HepG2 (cell line): Measurements from ENCODE around the gene FTL. TPM values are rescaled to one million over a fixed set of nuclear protein-coding genes. Genes with fewer than 3 reads are reported as not detected.

ENCODE experiments used
- BRCA1 ChIP-seq: sonication (generic); formaldehyde crosslinking; IDR thresholded peaks from 2 replicates; pipeline ENCODE4 v1.4.0; 2020; ENCODE audit warnings: missing genetic modification reagents
- CREM ChIP-seq, 2 experiments: sonication (generic) in 1 of 2; formaldehyde crosslinking in 1 of 2; IDR thresholded peaks; 2 replicates each; pipeline versions ENCODE4 v1.4.0 to v1.6.1; 2016 to 2020; ENCODE audit warnings: antibody characterized with exemption in 1 of 2, mild to moderate bottlenecking in 1 of 2, missing genetic modification reagents in 1 of 2
- FOSL1 ChIP-seq: sonication (generic); formaldehyde crosslinking; IDR thresholded peaks from 2 replicates; pipeline ENCODE4 v1.9.0; 2021; ENCODE audit warnings: missing genetic modification reagents, borderline replicate concordance
- GABPA ChIP-seq, 2 experiments: IDR thresholded peaks; 2 replicates each; pipeline ENCODE4 v1.6.1; 2011 to 2016; ENCODE audit warnings: low read depth in 2 of 2, low read length in 1 of 2, missing biosample characterization in 1 of 2, missing genetic modification characterization in 1 of 2
- HNF1A ChIP-seq, 2 experiments: sonication (generic) in 1 of 2; formaldehyde crosslinking in 1 of 2; IDR thresholded peaks; 2 replicates each; pipeline versions ENCODE4 v1.4.0 to v1.6.1; 2016 to 2020; ENCODE audit warnings: borderline replicate concordance in 1 of 2, low read depth in 1 of 2, mild to moderate bottlenecking in 1 of 2, missing genetic modification reagents in 1 of 2
- NFKBIZ ChIP-seq: IDR thresholded peaks from 2 replicates; pipeline ENCODE4 v1.6.1; 2018; ENCODE audit warnings: missing genetic modification reagents, missing compliant biosample characterization
- THAP9 ChIP-seq: sonication (generic); formaldehyde crosslinking; IDR thresholded peaks from 2 replicates; pipeline ENCODE4; 2020; ENCODE audit warnings: missing genetic modification reagents, mild to moderate bottlenecking, borderline replicate concordance
- ZNF30 ChIP-seq: sonication (generic); formaldehyde crosslinking; IDR thresholded peaks from 2 replicates; pipeline ENCODE4 v1.5.0; 2020; ENCODE audit warnings: mild to moderate bottlenecking, missing genetic modification reagents
- ZNF83 ChIP-seq: sonication (generic); formaldehyde crosslinking; IDR thresholded peaks from 2 replicates; pipeline ENCODE4 v1.4.0; 2020; ENCODE audit warnings: missing genetic modification reagents, mild to moderate bottlenecking, borderline replicate concordance
- polyA plus RNA-seq, 8 experiments: library from polyadenylated mRNA; depleted of rRNA in 3 of 8; stranded (reverse) in 7 of 8; unstranded in 1 of 8; fragments of >200 nt; fragmentation: Illumina TruSeq in 4 of 8; extraction: Trizol in 4 of 8; gene quantifications; 2 replicates each; pipeline versions ENCODE4 v1.2.1 to v1.2.3, GENCODE V29; 2011 to 2016; ENCODE audit warnings: low read depth in 4 of 8, missing spikeins in 1 of 8, mixed read lengths in 1 of 8; ENCODE audit not compliant: insufficient read depth in 1 of 8
- total RNA-seq, 5 experiments: library from RNA; depleted of rRNA; stranded (reverse); fragments of >200 nt; fragmentation: Illumina TruSeq; extraction: Trizol; gene quantifications; 2 replicates each; pipeline ENCODE4 v1.2.3, GENCODE V29; 2016; ENCODE audit warnings: low read depth in 1 of 5
- TF ChIP-seq, protein P1 (sequence below): sonication (generic); formaldehyde crosslinking; IDR thresholded peaks from 2 replicates; pipeline ENCODE4 v1.5.0; 2020; ENCODE audit warnings: mild to moderate bottlenecking, missing genetic modification reagents, borderline replicate concordance
- TF ChIP-seq, protein P2 (sequence below): sonication (generic); formaldehyde crosslinking; IDR thresholded peaks from 2 replicates; pipeline ENCODE4 v1.5.0; 2020; ENCODE audit warnings: missing genetic modification reagents
- TF ChIP-seq, protein P3 (sequence below): sonication (generic); formaldehyde crosslinking; IDR thresholded peaks from 2 replicates; pipeline ENCODE4 v1.4.0; 2020; ENCODE audit warnings: missing genetic modification reagents, mild to moderate bottlenecking, borderline replicate concordance

Gene FTL
- total and polyA plus RNA-seq, 2 of the 13 experiments (the other 11 are each of a cell fraction or from before 2014, with no cell fraction given): 2,721 to 8,800 TPM

DNA sequence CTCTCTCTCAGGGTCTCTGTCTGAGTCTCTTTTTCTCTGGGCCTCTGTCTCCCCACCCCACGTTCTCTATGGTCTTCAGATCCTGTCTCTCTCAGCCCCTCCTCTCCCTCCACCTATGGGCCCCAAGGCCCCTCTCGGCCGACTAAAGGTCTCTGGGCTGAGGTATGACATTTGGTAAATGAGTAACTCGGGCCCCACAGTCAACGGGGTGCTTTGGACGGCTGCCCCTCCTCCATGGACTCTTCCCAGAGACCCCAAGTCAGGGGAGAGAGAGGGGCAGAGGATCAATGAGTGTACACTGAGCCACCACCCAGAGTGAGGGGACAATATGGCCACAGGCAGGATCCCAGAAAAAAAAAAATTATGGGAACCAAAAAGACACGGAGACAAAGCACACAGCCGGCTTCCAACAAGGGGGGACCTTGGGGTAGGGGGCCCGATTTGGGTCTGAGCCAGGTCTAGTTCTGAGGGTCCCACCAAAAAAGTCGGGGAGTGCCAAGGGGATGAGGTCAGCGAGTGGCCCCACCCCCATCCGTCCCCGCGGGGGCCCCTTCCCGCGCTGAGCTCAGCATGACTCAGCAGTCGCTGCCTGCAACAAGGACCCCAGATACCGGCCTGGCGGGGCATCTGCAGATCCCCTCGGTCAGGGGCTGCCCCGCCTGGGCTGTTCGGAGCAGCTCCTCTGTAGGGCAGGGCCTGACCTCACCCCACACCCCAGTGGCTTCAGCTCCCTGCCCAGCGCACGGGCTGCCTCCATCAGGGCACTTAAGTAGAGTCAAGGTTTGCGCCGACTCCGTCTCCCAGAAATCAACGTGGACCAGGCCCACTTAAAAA is 1.5 kb upstream of the FTL start (continued):
- TF ChIP-seq, protein P1, sequence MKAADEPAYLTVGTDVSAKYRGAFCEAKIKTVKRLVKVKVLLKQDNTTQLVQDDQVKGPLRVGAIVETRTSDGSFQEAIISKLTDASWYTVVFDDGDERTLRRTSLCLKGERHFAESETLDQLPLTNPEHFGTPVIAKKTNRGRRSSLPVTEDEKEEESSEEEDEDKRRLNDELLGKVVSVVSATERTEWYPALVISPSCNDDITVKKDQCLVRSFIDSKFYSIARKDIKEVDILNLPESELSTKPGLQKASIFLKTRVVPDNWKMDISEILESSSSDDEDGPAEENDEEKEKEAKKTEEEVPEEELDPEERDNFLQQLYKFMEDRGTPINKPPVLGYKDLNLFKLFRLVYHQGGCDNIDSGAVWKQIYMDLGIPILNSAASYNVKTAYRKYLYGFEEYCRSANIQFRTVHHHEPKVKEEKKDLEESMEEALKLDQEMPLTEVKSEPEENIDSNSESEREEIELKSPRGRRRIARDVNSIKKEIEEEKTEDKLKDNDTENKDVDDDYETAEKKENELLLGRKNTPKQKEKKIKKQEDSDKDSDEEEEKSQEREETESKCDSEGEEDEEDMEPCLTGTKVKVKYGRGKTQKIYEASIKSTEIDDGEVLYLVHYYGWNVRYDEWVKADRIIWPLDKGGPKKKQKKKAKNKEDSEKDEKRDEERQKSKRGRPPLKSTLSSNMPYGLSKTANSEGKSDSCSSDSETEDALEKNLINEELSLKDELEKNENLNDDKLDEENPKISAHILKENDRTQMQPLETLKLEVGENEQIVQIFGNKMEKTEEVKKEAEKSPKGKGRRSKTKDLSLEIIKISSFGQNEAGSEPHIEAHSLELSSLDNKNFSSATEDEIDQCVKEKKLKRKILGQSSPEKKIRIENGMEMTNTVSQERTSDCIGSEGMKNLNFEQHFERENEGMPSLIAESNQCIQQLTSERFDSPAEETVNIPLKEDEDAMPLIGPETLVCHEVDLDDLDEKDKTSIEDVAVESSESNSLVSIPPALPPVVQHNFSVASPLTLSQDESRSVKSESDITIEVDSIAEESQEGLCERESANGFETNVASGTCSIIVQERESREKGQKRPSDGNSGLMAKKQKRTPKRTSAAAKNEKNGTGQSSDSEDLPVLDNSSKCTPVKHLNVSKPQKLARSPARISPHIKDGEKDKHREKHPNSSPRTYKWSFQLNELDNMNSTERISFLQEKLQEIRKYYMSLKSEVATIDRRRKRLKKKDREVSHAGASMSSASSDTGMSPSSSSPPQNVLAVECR (CRISPR knock-in tag): peak; percentile 79
- TF ChIP-seq, protein P2, sequence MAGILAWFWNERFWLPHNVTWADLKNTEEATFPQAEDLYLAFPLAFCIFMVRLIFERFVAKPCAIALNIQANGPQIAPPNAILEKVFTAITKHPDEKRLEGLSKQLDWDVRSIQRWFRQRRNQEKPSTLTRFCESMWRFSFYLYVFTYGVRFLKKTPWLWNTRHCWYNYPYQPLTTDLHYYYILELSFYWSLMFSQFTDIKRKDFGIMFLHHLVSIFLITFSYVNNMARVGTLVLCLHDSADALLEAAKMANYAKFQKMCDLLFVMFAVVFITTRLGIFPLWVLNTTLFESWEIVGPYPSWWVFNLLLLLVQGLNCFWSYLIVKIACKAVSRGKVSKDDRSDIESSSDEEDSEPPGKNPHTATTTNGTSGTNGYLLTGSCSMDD (CRISPR knock-in tag): no peak
- TF ChIP-seq ZNF83 (CRISPR knock-in tag) (peak; percentile 26; the same call in 1 of the 2 replicates), CREM (IDR thresholded peaks at IDR 0.05) (peak; percentile 77), CREM (CRISPR knock-in tag; IDR thresholded peaks at IDR 0.05) (no peak), NFKBIZ (CRISPR knock-in tag) (peak; percentile 55; the same call in 1 of the 2 replicates), THAP9 (no peak), BRCA1 (CRISPR knock-in tag) (no peak), GABPA (IDR thresholded peaks at IDR 0.05; ENCODE audit: low read depth, low read length) (no peak), GABPA (CRISPR knock-in tag; IDR thresholded peaks at IDR 0.05; ENCODE audit: low read depth) (no peak; the same call in 1 of the 2 replicates), FOSL1 (CRISPR knock-in tag) (peak; percentile 66), ZNF30 (CRISPR knock-in tag) (no peak), HNF1A (IDR thresholded peaks at IDR 0.05; ENCODE audit: low read depth) (peak; percentile 98), HNF1A (CRISPR knock-in tag; IDR thresholded peaks at IDR 0.05; ENCODE audit: borderline replicate concordance) (peak; percentile 99)
- TF ChIP-seq, protein P3, sequence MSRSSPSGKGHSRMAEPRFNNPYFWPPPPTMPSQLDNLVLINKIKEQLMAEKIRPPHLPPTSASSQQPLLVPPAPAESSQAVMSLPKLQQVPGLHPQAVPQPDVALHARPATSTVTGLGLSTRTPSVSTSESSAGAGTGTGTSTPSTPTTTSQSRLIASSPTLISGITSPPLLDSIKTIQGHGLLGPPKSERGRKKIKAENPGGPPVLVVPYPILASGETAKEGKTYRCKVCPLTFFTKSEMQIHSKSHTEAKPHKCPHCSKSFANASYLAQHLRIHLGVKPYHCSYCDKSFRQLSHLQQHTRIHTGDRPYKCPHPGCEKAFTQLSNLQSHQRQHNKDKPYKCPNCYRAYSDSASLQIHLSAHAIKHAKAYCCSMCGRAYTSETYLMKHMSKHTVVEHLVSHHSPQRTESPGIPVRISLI (CRISPR knock-in tag): peak; percentile 83
